Left colon (tissue), 2 donors: ENCODE results near the gene SESN1. TPM values are rescaled to one million over a fixed set of nuclear protein-coding genes. Genes with fewer than 3 reads are reported as not detected.
"Not testable (repeated sequence)": the region's sequence is repeated elsewhere in the genome, so short reads cannot be mapped to it uniquely, and the experiment has no call there.

ENCODE experiments used
- ATAC-seq: fragments of 200-7000 bp; cut with Tn5 transposase; one replicate; pipeline ENCODE4 v1.9.1; 2020; ENCODE audit warnings: mild to moderate bottlenecking, moderate library complexity
- DNase-seq, 2 donors: peaks; one replicate each; pipeline ENCODE4 v3.0.0-alpha.2; 2020
- intact Hi-C, 2 donors: fragments of 100-400 bp; cut with DNase I in 1 of 2; cut with micrococcal nuclease in 1 of 2; formaldehyde crosslinking; loops; one replicate each; pipeline versions ENCODE4 v1.11.2 to v1.14.0; 2022; cut with DNase I, micrococcal nuclease
- total RNA-seq, 2 donors: library from RNA; stranded (reverse); fragmentation: NEBNext Ultra II Directional; extraction: Animal tissue kit (Norgen Biotek cat#: 25700); gene quantifications; one replicate each; pipeline ENCODE4 v1.2.1, GENCODE V29; 2021
- donor health status: DM: no; HTN: no; CAD: no.
- donor health status: DM: yes; HTN: yes; CAD: no.

The SESN1 gene
- total RNA-seq, 2 donors from 2014 or later: 20.4 to 27.5 TPM

- intact Hi-C loops: no loop called here
- DNase-seq (no peak), ATAC-seq (no peak)
These were observed 3.0 kb upstream of the SESN1 start for GRCh38 chr6:109097661-109098060.

GRCh38 chr6:109096208-109096607 lies 1.6 kb upstream of the SESN1 start:
- intact Hi-C loops: no loop called here
- DNase-seq: no peak
- ATAC-seq: no peak

- intact Hi-C loops: no loop called here
These were observed 1.1 kb upstream of the SESN1 start for GRCh38 chr6:109095835-109096084.

GRCh38 chr6:109095036-109095834 lies 589 bp upstream of the SESN1 start, which contains the start of gene CEP57L1:
TSS of gene CEP57L1 (plus strand) at chr6:109095507. CDS start at chr6:109145222, 49,715 bp downstream.
- intact Hi-C loops: no loop called here
- DNase-seq: peak; percentile 98

More at GRCh38 chr6:109095835-109096084, 1.1 kb upstream of the SESN1 start:
- ATAC-seq: no peak
- DNase-seq: no peak

GRCh38 chr6:109093732-109094415 lies 772 bp downstream of the SESN1 start:
- intact Hi-C loops: no loop called here

More at GRCh38 chr6:109095036-109095834, 589 bp upstream of the SESN1 start, which contains the start of gene CEP57L1:
- ATAC-seq: peak; percentile 66

GRCh38 chr6:109092074-109092473 lies 2.6 kb downstream of the SESN1 start:
- intact Hi-C loops: no loop called here
- DNase-seq: no peak
- no peak for ATAC-seq

More at GRCh38 chr6:109093732-109094415, 772 bp downstream of the SESN1 start:
- DNase-seq (no peak), ATAC-seq (no peak)

GRCh38 chr6:109091314-109092024 lies 3.2 kb downstream of the SESN1 start:
- ATAC-seq (no peak), DNase-seq (no peak)
- intact Hi-C loops: no loop called here

- intact Hi-C loops: no loop called here
- ATAC-seq (no peak), DNase-seq (no peak)
These were observed 5.7 kb downstream of the SESN1 start for GRCh38 chr6:109088995-109089394.

- ATAC-seq: no peak
- intact Hi-C loops: no loop called here
- DNase-seq: no peak
These were observed 6.9 kb downstream of the SESN1 start for GRCh38 chr6:109087661-109088264.

- not testable (repeated sequence) for ATAC-seq, DNase-seq
These were observed 10.5 kb downstream of the SESN1 start for GRCh38 chr6:109084146-109084545.

GRCh38 chr6:109083657-109084056 lies 11.0 kb downstream of the SESN1 start:
- ATAC-seq: no peak
- intact Hi-C loops: no loop called here
- DNase-seq: no peak

More at GRCh38 chr6:109084146-109084545, 10.5 kb downstream of the SESN1 start:
- intact Hi-C loops: not testable (repeated sequence)

GRCh38 chr6:109082188-109082577 lies 12.5 kb downstream of the SESN1 start:
- intact Hi-C loops: no loop called here
- ATAC-seq (no peak), DNase-seq (no peak)

GRCh38 chr6:109081516-109082187 lies 13.0 kb downstream of the SESN1 start:
- DNase-seq (no peak), ATAC-seq (no peak)
- intact Hi-C loops: no loop called here

- DNase-seq: no peak
- intact Hi-C loops: no loop called here
- ATAC-seq: no peak
These were observed 13.6 kb downstream of the SESN1 start for GRCh38 chr6:109081026-109081425.

- ATAC-seq (no peak), DNase-seq (no peak)
- intact Hi-C loops: no loop called here
These were observed 14.7 kb downstream of the SESN1 start for GRCh38 chr6:109079981-109080380.

GRCh38 chr6:109076377-109076776 lies 18.3 kb downstream of the SESN1 start:
- intact Hi-C loops: no loop called here
- DNase-seq (no peak), ATAC-seq (no peak)

GRCh38 chr6:109075934-109076333 lies 18.7 kb downstream of the SESN1 start:
- intact Hi-C loops: no loop called here
- ATAC-seq: no peak
- no peak for DNase-seq

- DNase-seq (no peak), ATAC-seq (peak; percentile 20)
- intact Hi-C loops: loop anchor here in 1 of 2 donors (5.0 kb wide), 1 partner anchor 532 kb away; no protein-coding TSS in a partner anchor
These were observed 20.6 kb downstream of the SESN1 start for GRCh38 chr6:109074133-109074415.
